Activated CD4-positive, alpha-beta T cell treated with anti-CD3 and anti-CD28 coated beads, Interleukin-2, Interleukin-4, amounts not matched to agents 100 ng/mL and 50 ng/mL, durations not matched to agents 16 hours and 8 hours (primary cell): ENCODE measurements around the gene SFT2D1.
"Not testable (repeated sequence)": the region's sequence is repeated elsewhere in the genome, so short reads cannot be mapped to it uniquely, and the experiment has no call there.

ENCODE experiments used
- DNase-seq: peaks from one replicate; pipeline ENCODE4 v3.0.0-alpha.2; 2020; ENCODE audit warnings: low spot score

The SFT2D1 gene

GRCh38 chr6:166342349-166343149, at the start of gene SFT2D1:
SFT2D1 (minus strand) TSS chr6:166342545; CDS start chr6:166342481, 64 bp downstream.
- DNase-seq, result peak; percentile 85

GRCh38 chr6:166389119-166389518, 46.8 kb upstream of the SFT2D1 start:
- no peak for DNase-seq

- DNase-seq, result no peak
Observed at GRCh38 chr6:166388290-166389004, 46.1 kb upstream of the SFT2D1 start.

- no peak for DNase-seq
Observed at GRCh38 chr6:166387642-166388289, 45.4 kb upstream of the SFT2D1 start.

GRCh38 chr6:166387098-166387497, 44.8 kb upstream of the SFT2D1 start:
- not testable (repeated sequence) for DNase-seq

GRCh38 chr6:166386111-166386510, 43.8 kb upstream of the SFT2D1 start:
- DNase-seq, result no peak

- peak; percentile 28 for DNase-seq
Observed at GRCh38 chr6:166383802-166384363, 41.5 kb upstream of the SFT2D1 start.

GRCh38 chr6:166382933-166383801, 40.8 kb upstream of the SFT2D1 start, which contains the start of gene MPC1:
MPC1 (minus strand) TSS chr6:166382940; CDS start chr6:166382876, 64 bp downstream.
- DNase-seq, result peak; percentile 95

- no peak for DNase-seq
Observed at GRCh38 chr6:166382500-166382932, 40.2 kb upstream of the SFT2D1 start.

GRCh38 chr6:166381733-166382499, 39.6 kb upstream of the SFT2D1 start:
- DNase-seq, result peak; percentile 73

- DNase-seq, result no peak
Observed at GRCh38 chr6:166381381-166381732, 39.0 kb upstream of the SFT2D1 start.

GRCh38 chr6:166379800-166380199, 37.5 kb upstream of the SFT2D1 start:
- no peak for DNase-seq

GRCh38 chr6:166379103-166379586, 36.8 kb upstream of the SFT2D1 start:
- DNase-seq, result no peak

GRCh38 chr6:166377721-166378120, 35.4 kb upstream of the SFT2D1 start:
- DNase-seq, result no peak

- DNase-seq, result no peak
Observed at GRCh38 chr6:166375013-166375412, 32.7 kb upstream of the SFT2D1 start.

- DNase-seq, result no peak
Observed at GRCh38 chr6:166370489-166370888, 28.1 kb upstream of the SFT2D1 start.

- DNase-seq, result no peak
Observed at GRCh38 chr6:166369782-166370181, 27.4 kb upstream of the SFT2D1 start.

- no peak for DNase-seq
Observed at GRCh38 chr6:166366921-166367320, 24.6 kb upstream of the SFT2D1 start.

- no peak for DNase-seq
Observed at GRCh38 chr6:166365806-166366205, 23.5 kb upstream of the SFT2D1 start.

GRCh38 chr6:166365221-166365620, 22.9 kb upstream of the SFT2D1 start:
- DNase-seq, result no peak
